ENCODE results near the gene SMC6. TPM values are rescaled to one million over a fixed set of nuclear protein-coding genes. Genes with fewer than 3 reads are reported as not detected.

SMC6 gene
- total RNA-seq, 1 donor from 2014 or later = 33.6 TPM

DNA sequence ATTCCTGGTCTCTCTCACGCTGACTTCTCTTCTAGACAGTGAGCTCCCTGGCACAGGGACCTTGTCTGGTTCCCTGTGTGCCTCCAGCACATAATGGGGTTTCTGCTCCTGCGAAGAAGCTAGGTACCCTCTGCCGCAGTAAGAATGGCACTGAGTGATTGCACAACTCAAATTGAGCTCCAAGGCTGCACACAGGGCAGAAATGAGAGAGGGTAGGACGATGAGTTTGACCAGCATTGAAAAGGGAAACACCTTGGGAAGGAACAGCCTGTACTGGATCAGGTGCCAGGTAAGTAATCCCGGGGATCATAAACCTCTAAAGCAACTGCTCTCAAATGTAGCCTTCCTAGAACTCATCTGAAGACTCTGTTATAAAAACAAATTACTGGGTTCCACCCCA, 41.7 kb upstream of the SMC6 start:
- H3K4me1 Mint-ChIP-seq = peaks cover 12% of the 10 kb centered on the region
- no peaks in the 10 kb centered on the region for H3K9me3 Mint-ChIP-seq
- no peak for DNase-seq (ENCODE audit: low read depth, low spot score)
- TF ChIP-seq, protein P1, sequence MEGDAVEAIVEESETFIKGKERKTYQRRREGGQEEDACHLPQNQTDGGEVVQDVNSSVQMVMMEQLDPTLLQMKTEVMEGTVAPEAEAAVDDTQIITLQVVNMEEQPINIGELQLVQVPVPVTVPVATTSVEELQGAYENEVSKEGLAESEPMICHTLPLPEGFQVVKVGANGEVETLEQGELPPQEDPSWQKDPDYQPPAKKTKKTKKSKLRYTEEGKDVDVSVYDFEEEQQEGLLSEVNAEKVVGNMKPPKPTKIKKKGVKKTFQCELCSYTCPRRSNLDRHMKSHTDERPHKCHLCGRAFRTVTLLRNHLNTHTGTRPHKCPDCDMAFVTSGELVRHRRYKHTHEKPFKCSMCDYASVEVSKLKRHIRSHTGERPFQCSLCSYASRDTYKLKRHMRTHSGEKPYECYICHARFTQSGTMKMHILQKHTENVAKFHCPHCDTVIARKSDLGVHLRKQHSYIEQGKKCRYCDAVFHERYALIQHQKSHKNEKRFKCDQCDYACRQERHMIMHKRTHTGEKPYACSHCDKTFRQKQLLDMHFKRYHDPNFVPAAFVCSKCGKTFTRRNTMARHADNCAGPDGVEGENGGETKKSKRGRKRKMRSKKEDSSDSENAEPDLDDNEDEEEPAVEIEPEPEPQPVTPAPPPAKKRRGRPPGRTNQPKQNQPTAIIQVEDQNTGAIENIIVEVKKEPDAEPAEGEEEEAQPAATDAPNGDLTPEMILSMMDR (conservative IDR thresholded peaks at IDR 0.05) = no peak
- H3K27ac Mint-ChIP-seq (ENCODE audit: unreplicated experiment) = no peak overlapping the region
- H3K4me3 Mint-ChIP-seq = no peak overlapping the region
- no peaks in the 10 kb centered on the region for H3K36me3 Mint-ChIP-seq (ENCODE audit: low read depth)
- no peaks in the 10 kb centered on the region for H3K27me3 Mint-ChIP-seq (ENCODE audit: low read depth)

DNA sequence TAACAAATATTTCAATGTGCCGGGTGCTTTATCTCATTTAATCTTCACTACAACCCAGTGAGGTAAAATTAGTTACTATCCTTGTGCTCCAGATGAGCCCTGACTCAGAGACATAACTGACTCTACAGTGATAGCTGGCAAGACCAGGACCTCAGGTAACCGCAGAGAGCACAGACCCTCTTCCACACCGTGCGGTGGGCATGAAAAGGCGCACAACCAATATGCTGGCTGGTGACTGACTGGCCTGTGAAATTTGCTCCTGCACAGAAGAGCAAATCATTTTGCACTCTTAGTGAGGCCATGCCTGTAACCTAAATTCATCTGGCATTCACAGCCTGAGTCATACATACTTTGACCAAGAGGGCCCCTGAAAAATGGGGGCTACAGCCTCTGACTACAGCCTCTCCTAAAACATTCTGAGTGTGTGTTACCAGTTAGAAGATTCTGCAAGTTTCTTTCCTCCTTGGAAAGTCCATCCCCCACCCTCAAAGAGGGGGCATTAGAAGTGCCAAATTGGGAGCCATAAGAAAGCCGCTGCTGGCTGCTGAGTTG, 40.3 kb upstream of the SMC6 start:
- DNase-seq (ENCODE audit: low read depth, low spot score) = no peak
- Mint-ChIP-seq H3K9me3 (no peaks in the 10 kb centered on the region), H3K4me3 (no peak overlapping the region), H3K27ac (ENCODE audit: unreplicated experiment) (no peak overlapping the region), H3K27me3 (ENCODE audit: low read depth) (no peaks in the 10 kb centered on the region), H3K4me1 (no peaks in the 10 kb centered on the region), H3K36me3 (ENCODE audit: low read depth) (no peaks in the 10 kb centered on the region)
- TF ChIP-seq, protein P1 (conservative IDR thresholded peaks at IDR 0.05) = no peak

DNA sequence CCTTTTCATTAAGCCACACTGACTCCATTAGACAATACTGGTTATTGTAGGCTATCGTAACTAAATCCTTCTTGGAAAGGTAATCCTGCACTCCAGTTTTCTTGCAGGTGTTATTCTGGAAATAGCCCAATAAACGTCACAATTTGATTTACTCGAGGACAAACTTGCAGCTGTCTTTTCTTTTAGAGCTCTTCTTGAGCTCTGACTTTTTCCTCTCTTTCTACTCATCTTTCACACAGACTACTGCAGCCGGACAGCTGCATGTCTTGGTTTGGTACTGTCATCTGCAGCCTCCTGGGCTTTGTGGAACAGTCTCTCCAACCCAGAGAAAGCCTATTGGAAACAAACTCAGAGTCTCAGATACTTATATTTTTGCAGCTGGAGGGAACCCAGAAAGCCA, 39.7 kb upstream of the SMC6 start:
- H3K27ac Mint-ChIP-seq (ENCODE audit: unreplicated experiment) = no peak overlapping the region
- H3K36me3 Mint-ChIP-seq (ENCODE audit: low read depth) = no peaks in the 10 kb centered on the region
- no peak for DNase-seq (ENCODE audit: low read depth, low spot score)
- H3K27me3 Mint-ChIP-seq (ENCODE audit: low read depth) = no peaks in the 10 kb centered on the region
- TF ChIP-seq, protein P1 (conservative IDR thresholded peaks at IDR 0.05) = no peak
- peaks cover 5% of the 10 kb centered on the region for H3K4me1 Mint-ChIP-seq
- H3K9me3 Mint-ChIP-seq = no peaks in the 10 kb centered on the region
- no peak overlapping the region for H3K4me3 Mint-ChIP-seq

- TF ChIP-seq, protein P1 (conservative IDR thresholded peaks at IDR 0.05) = no peak
- no peaks in the 10 kb centered on the region for H3K9me3 Mint-ChIP-seq
- no peaks in the 10 kb centered on the region for H3K27me3 Mint-ChIP-seq (ENCODE audit: low read depth)
- no peaks in the 10 kb centered on the region for H3K36me3 Mint-ChIP-seq (ENCODE audit: low read depth)
- no peak for DNase-seq (ENCODE audit: low read depth, low spot score)
- peaks cover 5% of the 10 kb centered on the region for H3K4me1 Mint-ChIP-seq
- H3K27ac Mint-ChIP-seq (ENCODE audit: unreplicated experiment) = no peak overlapping the region
- no peak overlapping the region for H3K4me3 Mint-ChIP-seq
These were observed 38.9 kb upstream of the SMC6 start for GRCh38 chr2:17792515-17792914.

DNA sequence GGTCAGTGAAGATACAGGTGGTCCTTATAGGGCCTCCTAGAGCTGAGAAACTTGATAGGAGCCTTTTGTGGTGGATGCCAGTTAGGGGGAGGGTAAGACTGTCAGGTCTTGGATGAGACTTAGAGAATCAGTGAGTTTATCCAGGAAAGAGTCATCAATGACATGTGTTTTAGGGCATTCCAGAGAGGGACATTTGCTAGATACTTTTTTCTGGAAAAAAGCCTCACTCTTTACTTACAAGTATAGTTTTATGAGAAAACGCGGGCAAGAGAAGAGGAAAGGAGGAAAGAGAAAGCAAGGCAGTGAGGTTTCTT, 38.2 kb upstream of the SMC6 start:
- H3K36me3 Mint-ChIP-seq (ENCODE audit: low read depth) = no peaks in the 10 kb centered on the region
- H3K27ac Mint-ChIP-seq (ENCODE audit: unreplicated experiment) = no peak overlapping the region
- H3K27me3 Mint-ChIP-seq (ENCODE audit: low read depth) = no peaks in the 10 kb centered on the region
- no peak for DNase-seq (ENCODE audit: low read depth, low spot score)
- H3K4me3 Mint-ChIP-seq = no peak overlapping the region
- no peaks in the 10 kb centered on the region for H3K9me3 Mint-ChIP-seq
- TF ChIP-seq, protein P1 (conservative IDR thresholded peaks at IDR 0.05) = no peak
- H3K4me1 Mint-ChIP-seq = peaks cover 5% of the 10 kb centered on the region
